Calu3 (cell line): Measurements from ENCODE around the gene MAGEB4. TPM values are rescaled to one million over a fixed set of nuclear protein-coding genes. Genes with fewer than 3 reads are reported as not detected.

ENCODE experiments used
- BruUV-seq: library from RNA; stranded (reverse); fragments of 400-500 nt; replicated peaks from 2 replicates; lab custom pipeline; 2021; lab: Mats Ljungman, UMichigan
- CTCF ChIA-PET: fragments of 300-600 bp; sonication (Branson Sonifier 250); formaldehyde crosslinking; loops from one replicate; lab custom pipeline; 2022; ENCODE audit warnings: antibody characterized with exemption; lab: Charles Lee
- DNase-seq: peaks from one replicate; pipeline ENCODE4 v3.0.0; 2022
- H3K27ac Mint-ChIP-seq: one replicate; pipeline ENCODE4 v1.8.0; 2022; ENCODE audit warnings: mixed read lengths; ENCODE audit not compliant: unreplicated experiment
- H3K27me3 Mint-ChIP-seq: one replicate; pipeline ENCODE4 v1.8.0; 2022; ENCODE audit warnings: mixed read lengths; ENCODE audit not compliant: unreplicated experiment
- H3K36me3 Mint-ChIP-seq: one replicate; pipeline ENCODE4 v1.8.0; 2022; ENCODE audit warnings: mild to moderate bottlenecking, moderate library complexity, mixed read lengths; ENCODE audit not compliant: insufficient read depth, unreplicated experiment
- H3K4me1 Mint-ChIP-seq: one replicate; pipeline ENCODE4 v1.8.0; 2022; ENCODE audit warnings: mild to moderate bottlenecking, low read depth, mixed read lengths; ENCODE audit not compliant: unreplicated experiment
- H3K4me3 Mint-ChIP-seq: one replicate; pipeline ENCODE4 v1.8.0; 2022; ENCODE audit warnings: mild to moderate bottlenecking, low read depth, moderate library complexity, mixed read lengths; ENCODE audit not compliant: unreplicated experiment
- H3K9me3 Mint-ChIP-seq: one replicate; pipeline ENCODE4 v1.8.0; 2022; ENCODE audit warnings: low read depth, mixed read lengths; ENCODE audit not compliant: unreplicated experiment
- intact Hi-C: fragments of 100-400 bp; cut with micrococcal nuclease; formaldehyde crosslinking; loops from one replicate; pipeline ENCODE4 v1.10.0; 2022; ENCODE audit not compliant: unreplicated experiment
- total RNA-seq: library from RNA; stranded (reverse); gene quantifications from 2 replicates; pipeline ENCODE4 v1.2.3, GENCODE V29; 2022
- TF ChIP-seq, protein P1 (sequence below): fragments of 200-600 bp; IDR thresholded peaks from one replicate; pipeline ENCODE4 v1.8.0; 2022; ENCODE audit warnings: antibody characterized with exemption; ENCODE audit not compliant: unreplicated experiment

The MAGEB4 gene
- total RNA-seq, 1 experiment from 2014 or later = not detected

DNA sequence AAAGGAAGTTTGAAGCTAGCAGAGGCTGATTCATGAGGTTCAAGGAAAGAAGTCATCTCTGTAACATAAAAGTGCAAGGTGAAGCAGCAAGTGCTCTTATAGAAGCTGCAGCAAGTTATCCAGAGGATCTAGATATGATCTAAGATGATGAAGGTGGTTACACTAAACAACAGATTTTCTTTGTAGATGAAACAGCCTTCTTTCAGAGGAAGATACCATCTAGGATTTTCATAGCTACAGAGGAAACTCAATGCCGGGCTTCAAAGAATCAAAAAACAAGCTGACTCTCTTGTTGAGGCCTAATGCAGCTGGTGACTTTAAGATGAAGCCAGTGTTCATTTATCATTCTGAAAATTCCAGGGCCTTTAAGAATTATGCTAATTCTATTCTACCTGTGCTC lies 38.6 kb downstream of the MAGEB4 start:
- intact Hi-C loops = loop anchor here (5.0 kb wide), 1 partner anchor 57 kb away; no protein-coding TSS in a partner anchor
- Mint-ChIP-seq H3K9me3 (no peaks in the 10 kb centered on the region), H3K27me3 (no peaks in the 10 kb centered on the region), H3K36me3 (peaks cover 4% of the 10 kb centered on the region), H3K4me1 (peaks cover 31% of the 10 kb centered on the region), H3K4me3 (no peak overlapping the region), H3K27ac (no peak overlapping the region)
- no peak for DNase-seq
- CTCF ChIA-PET = interaction anchor here (0.6 kb wide), 1 partner anchor 355 kb away, joined by 4 read pairs; no protein-coding TSS in a partner anchor
- BruUV-seq = no TSS peak
- TF ChIP-seq, protein P1, sequence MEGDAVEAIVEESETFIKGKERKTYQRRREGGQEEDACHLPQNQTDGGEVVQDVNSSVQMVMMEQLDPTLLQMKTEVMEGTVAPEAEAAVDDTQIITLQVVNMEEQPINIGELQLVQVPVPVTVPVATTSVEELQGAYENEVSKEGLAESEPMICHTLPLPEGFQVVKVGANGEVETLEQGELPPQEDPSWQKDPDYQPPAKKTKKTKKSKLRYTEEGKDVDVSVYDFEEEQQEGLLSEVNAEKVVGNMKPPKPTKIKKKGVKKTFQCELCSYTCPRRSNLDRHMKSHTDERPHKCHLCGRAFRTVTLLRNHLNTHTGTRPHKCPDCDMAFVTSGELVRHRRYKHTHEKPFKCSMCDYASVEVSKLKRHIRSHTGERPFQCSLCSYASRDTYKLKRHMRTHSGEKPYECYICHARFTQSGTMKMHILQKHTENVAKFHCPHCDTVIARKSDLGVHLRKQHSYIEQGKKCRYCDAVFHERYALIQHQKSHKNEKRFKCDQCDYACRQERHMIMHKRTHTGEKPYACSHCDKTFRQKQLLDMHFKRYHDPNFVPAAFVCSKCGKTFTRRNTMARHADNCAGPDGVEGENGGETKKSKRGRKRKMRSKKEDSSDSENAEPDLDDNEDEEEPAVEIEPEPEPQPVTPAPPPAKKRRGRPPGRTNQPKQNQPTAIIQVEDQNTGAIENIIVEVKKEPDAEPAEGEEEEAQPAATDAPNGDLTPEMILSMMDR = no peak

DNA sequence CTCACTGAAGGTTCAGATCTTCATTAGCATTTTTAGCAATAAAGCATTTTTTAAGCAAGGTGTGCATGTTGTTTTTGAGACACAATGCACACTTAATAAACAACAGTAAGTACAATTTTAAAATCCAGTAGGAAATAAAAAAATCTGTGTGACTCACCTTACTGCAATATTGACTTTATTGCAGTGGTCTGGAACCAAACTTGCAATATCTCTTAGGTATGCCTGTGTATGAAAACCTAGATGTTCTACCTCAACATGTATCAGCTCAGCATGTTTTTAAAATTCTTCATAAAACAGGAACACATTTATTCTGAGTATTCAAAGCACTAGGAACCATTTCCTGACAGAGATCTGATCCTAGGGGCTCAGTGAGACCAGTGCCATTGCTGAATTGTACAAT lies 40.7 kb downstream of the MAGEB4 start:
- Mint-ChIP-seq H3K27me3 (no peaks in the 10 kb centered on the region), H3K36me3 (peaks cover 4% of the 10 kb centered on the region), H3K4me3 (no peak overlapping the region), H3K9me3 (no peaks in the 10 kb centered on the region), H3K4me1 (peaks cover 31% of the 10 kb centered on the region), H3K27ac (peak overlapping the region; percentile 98)
- TF ChIP-seq, protein P1 = no peak
- intact Hi-C loops = loop anchor here (2.0 to 5.0 kb wide), 2 partner anchors 55 to 206 kb away; no protein-coding TSS in a partner anchor
- no TSS peak for BruUV-seq
- DNase-seq = no peak
- CTCF ChIA-PET = interaction anchor here (0.6 kb wide), 1 partner anchor 183 kb away, joined by 3 read pairs; no protein-coding TSS in a partner anchor

DNA sequence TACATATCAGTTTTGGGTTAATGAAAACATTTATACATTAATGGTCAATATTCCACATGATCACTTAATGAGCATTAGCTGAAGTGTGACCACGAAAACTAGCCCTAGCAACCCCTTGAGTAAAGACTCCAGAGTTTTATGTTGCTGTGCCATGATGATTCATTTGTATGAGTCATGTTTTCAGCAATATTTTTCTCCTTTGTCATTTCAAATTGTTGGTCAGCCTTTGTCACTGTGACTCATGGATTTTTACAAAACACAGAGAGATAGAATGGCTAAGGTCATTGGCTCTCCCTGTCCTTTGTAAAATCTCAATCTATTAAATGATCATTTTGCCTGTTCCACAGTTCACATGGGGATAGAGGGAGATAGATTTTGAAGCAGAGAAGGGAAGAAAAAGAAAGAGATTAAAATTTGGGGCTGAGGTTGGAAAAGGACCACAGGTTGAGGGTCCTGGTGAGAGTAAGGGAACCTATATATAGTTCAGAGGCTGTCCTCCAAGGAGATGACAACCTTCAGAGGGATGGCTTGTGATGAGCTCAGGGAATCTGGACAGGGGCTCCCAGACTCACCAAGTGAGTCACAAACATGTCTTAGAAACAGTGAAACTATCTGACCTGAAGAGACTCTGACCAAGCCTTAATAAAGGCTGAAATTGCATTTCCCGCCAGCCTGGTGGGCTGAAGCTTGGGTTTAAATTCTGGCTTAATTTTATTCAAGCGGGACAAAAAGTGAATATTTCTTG lies 41.8 kb downstream of the MAGEB4 start:
- Mint-ChIP-seq H3K4me1 (peaks cover 31% of the 10 kb centered on the region), H3K9me3 (no peaks in the 10 kb centered on the region), H3K27me3 (no peaks in the 10 kb centered on the region), H3K4me3 (peak overlapping the region; percentile 49), H3K27ac (peak overlapping the region; percentile 98), H3K36me3 (peaks cover 4% of the 10 kb centered on the region)
- DNase-seq = peak; percentile 28
- TF ChIP-seq, protein P1 = no peak
- intact Hi-C loops = loop anchor here (2.0 to 5.0 kb wide), 2 partner anchors 54 to 205 kb away; no protein-coding TSS in a partner anchor
- no TSS peak for BruUV-seq
- CTCF ChIA-PET = no interaction called here

Other genes with a start within 250 kb of the MAGEB4 start
- not detected in 2 replicates for gene MAGEB2, start 26.4 kb upstream of the MAGEB4 start, total RNA-seq
- gene MAGEB3, start 11.3 kb upstream of the MAGEB4 start, total RNA-seq = not detected in 2 replicates
- not detected in 2 replicates for gene MAGEB1, start 5.1 kb downstream of the MAGEB4 start, total RNA-seq
- gene NR0B1, start 67.4 kb downstream of the MAGEB4 start, total RNA-seq = not detected in 2 replicates